Nucleus accumbens (tissue), 56 donors: ENCODE results near the gene FAM32A.

Source experiments
- DNase-seq, 56 donors: peaks; one replicate each; lab custom pipeline; 2025; lab: John Stamatoyannopoulos, UW

The FAM32A gene

DNA sequence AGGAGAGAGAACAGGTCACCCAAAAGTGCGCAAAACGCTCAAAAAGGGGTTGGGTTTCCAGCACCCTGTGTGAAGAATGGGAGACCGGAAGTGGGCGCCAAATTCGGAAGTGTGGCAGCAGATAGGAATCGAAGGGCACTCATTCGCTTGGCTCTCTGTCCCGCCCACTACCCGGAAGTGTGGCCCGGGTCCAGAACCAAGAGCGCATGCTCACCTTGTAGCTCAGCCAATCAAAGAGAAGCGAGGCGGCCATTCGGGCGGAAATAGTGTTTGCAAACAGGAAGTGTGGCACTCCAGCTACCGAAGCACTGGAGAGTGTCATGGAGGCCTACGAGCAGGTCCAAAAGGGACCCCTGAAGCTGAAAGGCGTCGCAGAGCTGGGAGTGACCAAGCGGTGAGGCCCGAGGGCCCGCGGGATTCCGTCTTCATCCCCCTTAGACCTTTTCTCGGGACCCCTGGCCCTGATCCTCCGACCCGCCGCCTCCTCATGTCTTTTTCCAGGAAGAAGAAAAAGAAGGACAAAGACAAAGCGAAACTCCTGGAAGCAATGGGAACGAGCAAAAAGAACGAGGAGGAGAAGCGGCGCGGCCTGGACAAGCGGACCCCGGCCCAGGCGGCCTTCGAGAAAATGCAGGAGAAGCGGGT lies at the start of gene FAM32A:
Gene FAM32A, plus strand, starts transcription at position 288 of the 645 bp plus-strand sequence. Its CDS starts 33 bp downstream, at position 321.
- peak; percentile 80 to 99 (median 96) for DNase-seq

DNA sequence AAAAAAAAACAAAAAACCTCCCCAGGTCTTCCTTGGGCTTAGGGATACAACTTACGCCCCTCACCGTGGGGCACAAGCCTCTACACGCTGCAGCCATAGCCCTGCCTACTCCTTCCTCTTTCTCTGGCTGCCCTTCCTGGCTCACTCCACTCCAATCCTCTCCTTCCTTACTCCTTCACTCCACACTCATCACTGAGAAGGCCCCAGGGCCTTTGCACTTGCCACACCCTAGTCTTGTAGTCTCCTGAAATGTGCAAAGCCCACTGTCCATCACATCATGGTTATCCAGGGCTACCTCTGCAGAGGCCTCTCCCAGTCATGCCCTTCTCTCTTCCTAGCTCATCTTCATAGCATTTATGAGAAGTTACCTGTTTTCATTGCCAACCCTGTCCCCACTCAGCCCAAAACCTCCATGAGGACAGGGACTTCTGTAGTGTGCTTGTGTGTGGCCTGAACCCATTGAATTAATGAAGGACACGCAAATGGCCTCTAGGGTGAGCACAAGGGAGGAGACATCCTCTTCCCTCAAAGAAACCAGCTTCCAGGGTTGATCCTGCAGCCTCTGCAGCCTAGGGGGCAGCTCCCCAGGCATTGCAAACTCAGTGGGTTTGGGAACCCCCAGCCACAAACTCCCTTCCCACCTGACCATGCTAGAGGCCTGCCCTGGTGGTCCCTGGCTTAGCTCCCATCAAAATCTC lies 49.6 kb upstream of the FAM32A start:
- no peak for DNase-seq

DNA sequence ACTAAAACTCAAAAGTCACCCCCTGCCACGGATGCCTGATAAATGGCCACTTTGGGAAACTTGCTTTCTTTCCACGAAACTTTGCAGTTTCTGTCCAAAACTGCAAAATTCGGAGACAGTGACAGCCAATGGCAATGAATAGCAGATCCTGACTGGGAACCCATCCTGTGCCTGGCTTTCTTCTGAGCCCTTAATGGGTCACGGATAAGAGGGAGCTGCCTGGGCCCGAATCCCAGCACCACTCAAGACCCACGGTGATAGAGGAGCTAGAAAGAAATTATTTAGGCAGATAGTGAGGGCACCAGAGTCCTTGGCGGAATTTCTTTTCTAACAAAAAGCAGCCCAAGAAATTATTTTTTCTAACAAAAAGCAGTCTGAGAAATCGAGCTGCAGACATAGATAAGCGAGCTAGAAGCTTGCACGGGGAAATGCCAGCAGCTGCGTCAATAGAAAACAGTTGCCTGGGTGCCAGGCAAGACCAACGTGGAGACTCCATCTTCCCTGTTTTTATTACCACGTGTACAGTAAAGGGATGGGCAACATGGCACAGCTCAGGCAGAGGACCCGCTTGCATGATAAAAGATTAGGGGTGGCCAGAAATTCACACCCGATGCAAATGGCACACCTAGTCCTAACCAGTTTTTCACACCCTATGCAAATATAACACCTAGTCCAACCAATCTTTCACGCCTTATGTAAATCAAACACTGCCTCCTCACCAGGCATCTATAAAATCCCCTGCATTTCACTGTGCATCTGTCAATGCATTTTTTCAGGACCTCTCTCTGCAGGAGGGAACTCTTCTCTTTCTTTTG lies 48.8 kb upstream of the FAM32A start:
- DNase-seq: no peak

DNA sequence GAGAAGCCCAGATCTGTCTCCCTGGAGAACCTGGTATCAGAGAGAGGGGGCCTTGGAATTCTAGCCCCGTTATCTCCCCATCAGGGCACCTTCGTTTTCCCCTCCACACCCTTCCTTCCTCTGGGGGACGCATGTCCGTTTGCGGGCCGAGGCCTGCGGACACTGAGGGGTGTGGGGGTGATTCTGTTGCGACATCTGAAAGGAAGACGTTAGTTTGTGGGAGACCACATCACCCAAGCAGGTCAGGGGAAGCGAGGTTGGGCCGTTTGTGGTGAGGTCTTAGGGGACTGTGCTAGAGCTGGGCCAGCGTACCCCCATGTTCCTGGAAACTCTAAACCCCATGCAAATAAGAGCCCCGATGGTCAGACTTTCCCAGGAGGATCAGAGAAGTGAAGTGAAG lies 45.5 kb upstream of the FAM32A start:
- DNase-seq: no peak

DNA sequence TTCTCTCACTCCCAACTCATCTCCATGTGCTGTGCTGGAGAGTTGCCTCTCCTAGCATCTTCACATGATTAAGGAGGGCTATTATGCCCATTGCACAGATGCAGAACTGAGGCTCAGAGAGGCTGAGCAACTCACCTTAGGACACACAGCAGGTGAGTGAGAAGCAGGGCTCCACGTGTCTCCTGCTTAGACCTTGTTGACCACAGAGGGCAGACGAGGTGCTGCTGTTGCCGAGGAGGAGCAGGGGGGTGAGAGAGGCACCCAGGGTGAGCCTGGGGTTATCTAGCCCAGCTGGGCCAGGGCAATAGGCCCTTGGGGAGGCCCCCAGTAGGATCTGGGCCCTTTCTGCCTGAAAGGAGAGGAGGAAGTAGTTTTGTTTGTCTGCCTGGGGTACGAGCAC lies 44.2 kb upstream of the FAM32A start:
- DNase-seq: no peak

DNA sequence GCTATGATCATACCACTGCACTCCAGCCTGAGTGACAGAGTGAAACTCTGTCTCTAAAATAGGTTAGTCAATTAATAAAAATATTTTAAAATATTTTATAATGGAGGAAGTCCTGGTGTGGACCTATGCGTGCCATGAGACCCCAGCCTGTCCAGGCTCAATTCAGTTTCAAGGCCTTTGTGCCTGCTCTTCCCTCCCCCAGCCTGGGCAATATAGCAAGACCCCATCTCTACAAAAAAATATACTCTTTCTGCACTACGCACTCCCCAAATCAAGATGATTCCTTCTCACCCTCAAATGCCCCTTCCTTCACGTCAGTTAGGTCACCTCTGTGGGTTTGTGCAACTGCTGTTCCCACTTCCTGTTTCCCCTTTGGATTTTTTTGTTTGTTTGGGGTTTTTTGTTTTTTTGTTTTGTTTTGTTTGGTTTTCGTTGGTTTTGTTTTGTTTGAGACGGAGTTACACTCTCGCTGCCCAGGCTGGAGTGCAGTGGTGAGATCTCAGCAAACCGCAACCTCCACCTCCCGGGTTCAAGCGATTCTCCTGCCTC lies 43.1 kb upstream of the FAM32A start:
- no peak for DNase-seq

DNA sequence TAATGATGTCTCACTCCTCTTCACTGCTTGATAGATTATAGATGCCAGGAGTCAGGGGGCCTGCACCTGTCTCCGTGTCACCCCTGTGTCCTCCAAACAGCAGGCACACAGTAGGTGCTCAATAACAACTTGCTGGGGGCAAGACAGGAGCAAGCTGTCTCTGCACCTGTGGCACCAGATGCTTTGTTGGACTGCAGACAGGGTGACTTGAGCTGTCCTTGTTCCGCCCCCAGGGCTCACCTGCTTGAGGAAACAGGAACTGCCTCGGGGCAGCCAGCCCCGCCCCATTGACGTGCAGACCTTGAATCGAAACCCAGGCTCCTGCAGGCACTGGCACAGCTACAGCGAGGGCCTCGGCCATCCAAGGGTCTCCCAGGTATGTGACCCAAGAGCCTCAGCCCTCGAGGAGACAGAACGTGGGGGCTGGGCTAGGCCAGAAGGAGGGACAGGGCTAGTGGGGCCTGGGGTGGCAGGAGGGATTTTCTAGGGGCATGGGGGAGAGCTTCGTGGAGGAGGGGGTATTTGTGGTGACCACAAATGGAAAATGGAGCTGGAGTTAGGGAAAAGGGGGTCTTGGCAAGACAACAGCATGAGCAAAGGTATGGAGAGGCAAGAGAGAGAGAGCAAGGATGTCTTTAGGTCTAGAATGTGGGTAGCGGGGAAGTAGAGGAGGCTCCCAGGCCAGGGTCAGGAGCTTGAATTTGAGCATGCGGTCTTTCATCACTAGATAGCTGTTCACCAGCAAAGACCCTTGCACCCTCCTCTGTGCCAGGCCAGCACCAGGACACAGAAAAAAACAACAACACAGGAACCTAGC lies 41.6 kb upstream of the FAM32A start, which contains the start of gene HSH2D:
Gene HSH2D, plus strand, starts transcription at position 287 of the 817 bp plus-strand sequence. CDS start 5,066 bp downstream, outside the sequence.
- DNase-seq: peak in 1 of 56 donors; percentile 1

DNA sequence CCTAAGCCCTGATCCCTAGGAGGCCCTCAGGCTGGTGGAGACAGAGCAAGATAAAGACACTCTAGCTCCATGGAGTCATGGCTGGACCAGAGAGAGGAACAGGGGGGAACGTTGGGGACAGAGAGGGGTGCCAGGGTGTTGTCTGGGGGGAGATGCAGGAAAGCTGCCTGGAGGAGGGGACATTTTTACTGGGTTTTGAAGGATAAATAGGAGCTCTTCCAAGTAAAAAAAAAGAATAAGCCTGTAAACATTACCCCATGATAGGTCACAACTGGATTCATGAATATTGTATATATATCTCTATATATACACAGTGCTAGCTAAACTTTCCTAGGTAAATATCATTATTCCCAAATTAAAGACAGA lies 41.0 kb upstream of the FAM32A start:
- no peak for DNase-seq

DNA sequence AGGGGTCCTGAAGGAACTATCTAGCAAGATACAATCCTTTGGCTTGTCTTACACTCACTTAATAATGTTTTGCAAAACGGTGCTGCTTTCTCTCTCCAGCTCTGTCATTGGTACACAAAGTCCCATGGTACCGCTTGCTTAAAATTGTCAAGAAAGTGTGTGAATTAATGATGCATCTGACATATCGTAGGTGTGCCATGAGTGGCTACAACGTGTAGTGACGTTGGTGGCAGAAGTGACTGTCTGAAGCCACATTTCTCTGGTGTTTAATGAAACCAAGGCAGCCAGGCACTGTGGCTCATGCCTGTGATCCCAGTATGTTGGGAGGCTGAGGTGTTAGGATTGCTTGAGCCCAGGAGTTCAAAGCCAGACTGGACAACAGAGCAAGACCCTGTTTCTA lies 39.1 kb upstream of the FAM32A start:
- DNase-seq: no peak

DNA sequence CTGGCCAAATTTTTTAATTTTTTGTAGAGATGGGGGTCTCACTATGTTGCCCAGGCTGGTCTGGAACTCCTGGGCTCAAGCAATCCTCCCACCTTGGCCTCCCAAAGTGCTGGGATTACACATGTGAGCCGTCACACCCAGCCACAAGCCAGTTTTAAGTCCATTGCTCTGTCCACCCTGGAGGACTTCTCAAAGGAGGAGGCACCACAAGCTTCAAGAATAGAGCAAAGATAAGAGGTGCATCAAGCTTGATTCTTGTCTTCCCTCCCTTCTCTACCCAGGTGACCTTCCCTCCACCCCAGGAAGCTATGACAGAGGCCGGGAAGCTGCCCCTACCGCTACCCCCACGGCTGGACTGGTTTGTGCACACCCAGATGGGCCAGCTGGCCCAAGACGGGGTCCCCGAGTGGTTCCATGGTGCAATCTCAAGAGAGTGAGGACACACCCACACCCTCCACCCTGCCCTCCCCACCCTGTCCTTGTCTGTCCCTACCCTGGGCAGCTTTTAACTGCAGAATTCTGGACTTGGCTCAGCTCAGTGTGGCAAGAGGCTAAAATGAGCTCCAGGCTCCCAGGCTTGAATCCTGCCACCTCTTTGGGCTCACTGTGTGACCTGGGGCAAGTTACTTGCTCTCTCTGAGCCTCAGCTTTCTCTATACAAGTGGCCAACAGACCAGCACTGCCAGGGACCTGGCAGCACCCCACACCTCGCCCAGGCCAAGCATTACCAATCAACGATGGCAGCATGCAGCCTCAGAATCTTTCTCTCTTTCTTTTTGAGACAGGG lies 36.6 kb upstream of the FAM32A start:
- no peak for DNase-seq

DNA sequence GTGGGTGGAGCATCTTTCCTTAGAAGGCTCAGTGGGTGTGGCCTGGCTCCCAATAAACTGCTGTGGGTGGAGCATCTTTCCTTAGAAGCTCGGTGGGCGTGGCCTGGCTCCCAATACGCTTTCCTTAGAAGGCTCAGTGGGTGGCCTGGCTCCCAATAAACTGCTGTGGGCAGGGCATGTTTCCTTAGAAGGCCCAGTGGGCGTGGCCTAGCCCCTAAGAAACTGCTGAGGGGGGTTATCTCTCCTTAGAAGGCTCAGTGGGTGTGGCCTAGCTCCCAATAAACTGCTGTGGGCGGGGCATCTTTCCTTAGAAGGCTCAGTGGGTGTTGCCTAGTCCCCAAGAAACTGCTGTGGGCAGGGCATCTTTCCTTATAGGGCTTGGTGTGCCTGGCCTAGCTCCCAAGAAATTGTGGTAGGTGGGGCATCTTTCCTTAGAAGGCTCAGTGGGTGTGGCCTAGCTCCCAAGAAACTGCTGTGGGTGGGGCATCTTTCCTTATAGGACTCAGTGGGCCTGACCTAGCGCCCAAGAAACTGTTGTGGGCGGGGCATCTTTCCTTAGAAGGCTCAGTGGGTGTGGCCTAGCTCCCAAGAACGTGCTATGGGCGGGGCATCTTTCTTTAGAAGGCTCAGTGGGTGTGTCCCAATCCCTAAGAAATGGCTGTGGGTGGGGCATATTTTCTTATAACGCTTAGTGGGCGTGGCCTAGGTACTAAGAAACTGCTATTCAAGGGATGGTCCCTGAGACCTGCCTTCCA lies 31.5 kb upstream of the FAM32A start:
- no peak for DNase-seq

DNA sequence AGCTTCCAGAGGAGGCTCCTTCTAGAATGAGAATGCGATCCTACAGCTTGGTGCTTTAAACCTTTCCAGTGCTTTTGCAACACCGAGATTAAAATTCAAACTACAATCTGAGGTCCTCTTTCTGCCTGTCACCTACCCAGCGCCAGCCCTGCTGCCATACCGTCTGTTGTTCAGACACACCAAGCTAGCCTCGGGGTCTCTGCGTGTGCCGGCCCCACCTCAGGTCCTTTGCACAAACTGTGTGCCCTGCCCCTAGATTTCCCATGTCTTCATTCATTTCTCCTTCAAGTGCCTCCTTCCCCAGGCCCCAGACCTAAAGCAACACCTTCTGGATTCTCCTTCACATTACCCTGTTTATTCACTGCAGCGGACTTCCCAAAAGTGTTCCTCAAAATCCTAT lies 30.7 kb upstream of the FAM32A start:
- DNase-seq: no peak

DNA sequence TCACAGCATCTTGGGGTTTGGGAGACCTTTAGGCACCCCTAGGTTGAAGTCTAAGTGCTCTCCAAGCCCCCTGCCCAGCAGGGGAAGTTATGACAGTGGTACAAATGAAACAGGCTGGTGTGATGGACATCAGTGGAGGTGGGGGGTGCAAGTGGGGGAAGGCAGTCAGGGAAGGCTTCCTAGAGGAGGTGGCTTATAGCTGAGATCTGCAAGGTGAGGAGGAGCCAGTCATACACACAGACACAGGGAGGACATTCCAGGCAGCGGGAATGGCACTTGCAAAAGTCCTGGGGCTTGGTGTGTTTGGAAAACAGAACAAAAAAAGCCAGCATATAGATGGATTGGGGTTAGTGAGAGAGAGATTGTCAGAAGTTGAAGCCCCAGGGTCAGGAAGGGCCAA lies 30.1 kb upstream of the FAM32A start:
- DNase-seq: no peak

DNA sequence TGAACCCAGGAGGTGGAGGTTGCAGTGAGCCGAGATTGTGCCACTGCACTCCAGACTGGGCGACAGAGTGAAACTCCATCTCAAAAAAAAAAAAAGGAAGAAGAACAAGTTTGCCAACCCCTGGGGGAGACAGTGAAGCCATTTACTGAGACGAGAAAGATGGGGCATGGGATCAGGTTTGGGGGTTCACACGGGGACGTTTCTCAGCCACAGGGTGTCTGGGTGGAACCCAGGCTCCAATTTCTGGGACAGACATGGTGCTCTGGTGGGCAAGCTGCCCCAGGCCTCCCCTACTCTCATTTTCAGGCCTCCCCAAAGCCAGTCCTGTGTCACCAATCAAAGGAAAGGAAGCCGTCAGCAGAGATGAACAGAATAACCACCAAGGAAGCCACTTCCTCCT lies 28.3 kb upstream of the FAM32A start:
- no peak for DNase-seq

DNA sequence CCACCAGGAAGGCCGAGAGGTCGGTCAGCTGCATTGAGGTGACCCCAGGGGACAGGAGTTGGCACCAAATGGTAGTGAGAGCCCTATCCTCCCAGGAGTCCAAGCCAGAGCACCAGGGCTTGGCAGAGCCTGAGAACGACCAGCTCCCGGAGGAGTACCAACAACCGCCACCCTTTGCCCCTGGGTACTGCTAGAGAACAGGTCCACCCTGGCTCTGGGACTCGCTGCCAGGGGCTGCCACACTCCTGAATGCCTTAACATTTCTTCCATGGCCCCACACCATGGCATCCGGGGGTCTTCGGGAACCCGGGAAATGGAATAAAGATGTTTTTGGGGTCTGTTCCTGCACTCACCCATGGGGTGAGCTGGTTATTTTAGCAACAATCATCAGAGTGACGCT lies 27.6 kb upstream of the FAM32A start:
- no peak for DNase-seq

DNA sequence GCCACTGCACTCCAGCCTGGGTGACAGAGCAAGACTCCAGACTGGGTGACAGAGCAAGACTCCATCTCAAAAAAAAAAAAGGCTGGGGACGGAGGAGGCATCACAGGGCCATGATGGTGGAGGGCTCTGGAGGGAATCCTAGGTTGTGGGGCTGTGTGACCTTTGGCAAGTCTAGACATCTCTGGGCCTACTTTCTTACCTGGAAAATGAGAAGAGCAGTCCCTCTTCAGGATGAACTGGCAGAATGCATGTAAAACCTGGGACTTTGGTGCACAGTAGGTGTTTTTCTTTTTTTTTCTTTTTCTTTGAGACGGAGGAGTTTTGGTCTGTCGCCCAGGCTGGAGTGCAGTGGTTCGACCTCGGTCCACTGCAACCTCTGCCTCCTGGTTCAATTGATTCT lies 25.6 kb upstream of the FAM32A start:
- DNase-seq: no peak

DNA sequence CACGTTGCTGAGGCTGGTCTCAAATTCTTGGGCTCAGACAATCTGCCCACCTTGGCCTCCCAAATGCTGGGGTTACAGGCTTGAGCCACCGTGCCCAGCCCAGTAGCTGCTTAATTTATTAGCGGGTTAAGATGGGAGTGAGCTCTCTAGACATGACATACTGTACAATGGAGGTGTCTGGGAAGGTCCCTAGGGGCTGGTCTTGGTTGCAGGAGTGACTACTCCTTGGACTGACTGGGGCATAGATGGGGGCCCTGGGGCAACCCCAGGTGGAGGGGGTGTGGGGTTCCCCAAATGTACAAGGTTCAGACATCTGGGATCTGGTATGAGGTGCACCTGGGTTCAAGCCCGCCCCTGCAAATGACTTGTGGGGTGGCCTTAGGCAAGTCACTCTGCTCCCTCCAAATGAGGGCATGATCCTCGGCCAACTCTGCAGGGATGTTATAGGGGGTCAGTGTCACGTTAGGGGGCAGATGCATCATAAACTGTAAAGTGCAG lies 24.7 kb upstream of the FAM32A start:
- no peak for DNase-seq

DNA sequence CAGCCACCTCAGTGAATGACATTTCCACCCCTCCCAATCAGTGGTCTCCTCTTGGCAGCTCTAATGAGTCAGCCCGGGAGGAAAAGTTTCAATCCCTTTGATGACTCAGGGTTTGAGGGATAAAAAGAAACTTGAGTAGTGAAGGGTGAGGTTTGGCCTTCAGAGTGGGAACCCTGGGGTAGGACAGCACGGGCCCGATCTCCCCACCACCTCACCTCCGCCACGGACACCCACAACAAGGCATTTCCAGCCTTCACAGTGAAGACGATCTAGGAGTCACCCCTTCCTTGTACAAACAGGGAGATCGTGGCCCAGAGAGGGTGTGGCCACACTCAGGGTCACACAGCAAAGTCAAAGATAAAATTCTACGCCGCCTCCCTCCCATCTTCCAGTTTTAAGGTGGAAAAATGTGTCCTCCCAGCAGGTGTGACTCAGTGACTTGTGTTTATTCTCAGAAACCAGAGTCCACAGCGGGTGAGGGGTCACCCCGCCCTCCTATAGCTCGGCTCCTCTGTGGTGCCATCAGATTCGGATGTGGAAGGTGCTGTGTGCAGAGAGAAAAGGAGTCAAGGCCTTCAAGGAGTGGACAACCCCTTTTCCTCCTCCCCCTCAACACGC lies 24.2 kb upstream of the FAM32A start:
- DNase-seq: no peak
